ENCODE measurements around the gene XPO6. TPM values are rescaled to one million over a fixed set of nuclear protein-coding genes. Genes with fewer than 3 reads are reported as not detected.

The XPO6 gene
- total RNA-seq, 1 experiment from 2014 or later, result 162 TPM

GRCh38 chr16:28257256-28257655 lies 45.5 kb upstream of the XPO6 start (continued):
- TF ChIP-seq REST (IDR thresholded peaks at IDR 0.05; ENCODE audit: low read depth) (no peak), ELF1 (IDR thresholded peaks at IDR 0.05; ENCODE audit: borderline replicate concordance, low read depth) (no peak), ZNF274 (IDR thresholded peaks at IDR 0.05; ENCODE audit: low read depth, low read length) (no peak), SIN3A (IDR thresholded peaks at IDR 0.05; ENCODE audit: low read depth) (no peak), SRF (IDR thresholded peaks at IDR 0.05; ENCODE audit: low read depth) (no peak), ZFX (IDR thresholded peaks at IDR 0.05) (no peak)

GRCh38 chr16:28255838-28256237 lies 44.1 kb upstream of the XPO6 start:
- no peaks in the 10 kb centered on the region for H4K20me1 ChIP-seq (ENCODE audit: insufficient read depth)
- no peaks in the 10 kb centered on the region for H3K9me2 ChIP-seq (ENCODE audit: insufficient read depth)
- no peaks in the 10 kb centered on the region for H3K79me2 ChIP-seq (ENCODE audit: insufficient read depth, low read length)
- H3K9ac ChIP-seq (ENCODE audit: low read length), result no peak overlapping the region
- POLR2A ChIA-PET, result no interaction called here
- no peaks in the 10 kb centered on the region for H3K9me3 ChIP-seq (ENCODE audit: control insufficient read depth in 1 of 2, insufficient read depth in 1 of 2, low read depth in 1 of 2, low read length in 2 of 2)
- H2AFZ ChIP-seq (ENCODE audit: low read depth, low read length, poor library complexity, severe bottlenecking), result no peak overlapping the region
- no TSS peak for BruUV-seq (replicated peaks)
- no peaks in the 10 kb centered on the region for H3K36me3 ChIP-seq (ENCODE audit: control insufficient read depth in 1 of 2, insufficient read depth in 2 of 2, low read length in 2 of 2)
- no peak for ATAC-seq
- no peak for DNase-seq (ENCODE audit: low read depth, low spot score)
- no peak overlapping the region for H3K27ac ChIP-seq (ENCODE audit: low read depth, low read length)
- CTCF ChIA-PET, result no interaction called here
- no peak overlapping the region for H3K4me3 ChIP-seq (replicated peaks in 1 of 2; ENCODE audit: low read depth in 1 of 2, low read length in 2 of 2)
- no peaks in the 10 kb centered on the region for H3K27me3 ChIP-seq (ENCODE audit: insufficient read depth, low read length)
- RAD21 ChIA-PET (ENCODE audit: low non-redundant PET in 1 of 2, low total read pairs in 2 of 2, uncharacterized antibody in 2 of 2, unreplicated experiment in 2 of 2), result no interaction called here
- H3K4me1 ChIP-seq (ENCODE audit: control insufficient read depth in 1 of 2, insufficient read depth in 2 of 2, low read length in 2 of 2), result no peaks in the 10 kb centered on the region
- intact Hi-C loops (cut with micrococcal nuclease), result no loop called here
- no peak overlapping the region for H3K4me2 ChIP-seq (ENCODE audit: low read length)
- TF ChIP-seq REST (IDR thresholded peaks at IDR 0.05; ENCODE audit: low read depth), result no peak
- TF ChIP-seq SP1 (IDR thresholded peaks at IDR 0.05; ENCODE audit: low read depth), result no peak
- no peak for TF ChIP-seq SIN3A (IDR thresholded peaks at IDR 0.05; ENCODE audit: low read depth)
- TF ChIP-seq ATF3 (IDR thresholded peaks at IDR 0.05), result no peak
- TF ChIP-seq ELF1 (IDR thresholded peaks at IDR 0.05; ENCODE audit: borderline replicate concordance, low read depth), result no peak
- TF ChIP-seq RAD21 (IDR thresholded peaks at IDR 0.05; ENCODE audit: low read depth), result no peak
- TF ChIP-seq ZNF274 (IDR thresholded peaks at IDR 0.05; ENCODE audit: low read depth, low read length), result no peak
- TF ChIP-seq JUND (IDR thresholded peaks at IDR 0.05), result no peak
- TF ChIP-seq CBX3 (IDR thresholded peaks at IDR 0.05; ENCODE audit: low read depth), result no peak
- TF ChIP-seq YY1 (IDR thresholded peaks at IDR 0.05; ENCODE audit: extremely low read depth, insufficient replicate concordance, low read depth, low read length), result no peak
- TF ChIP-seq TCF7L2 (IDR thresholded peaks at IDR 0.05; ENCODE audit: borderline replicate concordance, extremely low read depth, insufficient read depth, insufficient read length), result no peak
- TF ChIP-seq CTCF (IDR thresholded peaks at IDR 0.05 in 2 of 3, conservative IDR thresholded peaks at IDR 0.05 in 1 of 3; ENCODE audit: borderline replicate concordance in 1 of 3, insufficient read depth in 1 of 3, low read depth in 2 of 3, low read length in 2 of 3), result no peak
- no peak for TF ChIP-seq SRF (IDR thresholded peaks at IDR 0.05; ENCODE audit: low read depth)
- no peak for TF ChIP-seq POLR2A (IDR thresholded peaks at IDR 0.05; ENCODE audit: borderline replicate concordance, extremely low read depth, insufficient read depth, insufficient read length)
- no peak for TF ChIP-seq FOSL1 (IDR thresholded peaks at IDR 0.05; ENCODE audit: low read depth)
- no peak for TF ChIP-seq MAX (IDR thresholded peaks at IDR 0.05)

All from HCT116 (cell line).